Astrocyte (in vitro differentiated cells and primary cell): Measurements from ENCODE around the gene AQP11.

Source experiments
- EZH2 ChIP-seq: IDR thresholded peaks from 2 replicates; pipeline ENCODE4 v1.6.1; 2012; ENCODE audit warnings: mild to moderate bottlenecking, low read length, inconsistent platforms; ENCODE audit not compliant: insufficient read depth
- TF ChIP-seq, protein P1 (sequence below): IDR thresholded peaks from 2 replicates; pipeline ENCODE4 v1.5.1; 2011; ENCODE audit warnings: low read depth, mild to moderate bottlenecking, inconsistent platforms, low read length, moderate library complexity; ENCODE audit not compliant: insufficient read depth

DNA sequence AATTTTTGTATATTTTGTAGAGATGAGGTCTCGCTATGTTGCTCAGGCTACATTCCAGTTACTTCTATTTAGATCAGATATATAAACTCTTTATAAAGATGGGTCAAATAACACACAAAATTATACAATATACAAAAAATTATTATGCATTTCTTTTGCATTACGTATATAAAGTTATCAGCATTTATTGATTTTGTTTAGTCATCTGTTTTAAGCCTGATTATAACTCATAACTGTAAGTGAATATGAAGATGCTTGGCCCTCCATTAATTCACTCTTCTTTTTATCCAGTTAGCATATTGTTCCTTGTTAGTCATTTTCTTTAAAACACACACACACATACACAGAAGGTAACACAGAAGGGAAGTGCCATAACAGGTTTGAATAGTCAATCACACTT lies 14.5 kb downstream of the AQP11 start:
- TF ChIP-seq, protein P1, sequence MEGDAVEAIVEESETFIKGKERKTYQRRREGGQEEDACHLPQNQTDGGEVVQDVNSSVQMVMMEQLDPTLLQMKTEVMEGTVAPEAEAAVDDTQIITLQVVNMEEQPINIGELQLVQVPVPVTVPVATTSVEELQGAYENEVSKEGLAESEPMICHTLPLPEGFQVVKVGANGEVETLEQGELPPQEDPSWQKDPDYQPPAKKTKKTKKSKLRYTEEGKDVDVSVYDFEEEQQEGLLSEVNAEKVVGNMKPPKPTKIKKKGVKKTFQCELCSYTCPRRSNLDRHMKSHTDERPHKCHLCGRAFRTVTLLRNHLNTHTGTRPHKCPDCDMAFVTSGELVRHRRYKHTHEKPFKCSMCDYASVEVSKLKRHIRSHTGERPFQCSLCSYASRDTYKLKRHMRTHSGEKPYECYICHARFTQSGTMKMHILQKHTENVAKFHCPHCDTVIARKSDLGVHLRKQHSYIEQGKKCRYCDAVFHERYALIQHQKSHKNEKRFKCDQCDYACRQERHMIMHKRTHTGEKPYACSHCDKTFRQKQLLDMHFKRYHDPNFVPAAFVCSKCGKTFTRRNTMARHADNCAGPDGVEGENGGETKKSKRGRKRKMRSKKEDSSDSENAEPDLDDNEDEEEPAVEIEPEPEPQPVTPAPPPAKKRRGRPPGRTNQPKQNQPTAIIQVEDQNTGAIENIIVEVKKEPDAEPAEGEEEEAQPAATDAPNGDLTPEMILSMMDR: no peak
- no peak for TF ChIP-seq EZH2
